Neural crest cell (in vitro differentiated cells): ENCODE data around the gene COX11. TPM values are rescaled to one million over a fixed set of nuclear protein-coding genes. Genes with fewer than 3 reads are reported as not detected.

ENCODE experiments used
- DNase-seq: peaks from one replicate; pipeline ENCODE4 v3.0.0; 2021; ENCODE audit warnings: low read depth, mixed read lengths, low spot score
- H3K27ac Mint-ChIP-seq: one replicate; pipeline ENCODE4 v1.8.0; 2021; ENCODE audit warnings: mild to moderate bottlenecking, mixed read lengths; ENCODE audit not compliant: unreplicated experiment
- H3K27me3 Mint-ChIP-seq: 2 replicates; pipeline ENCODE4 v1.8.0; 2021; ENCODE audit warnings: low read depth, mild to moderate bottlenecking, mixed read lengths
- H3K36me3 Mint-ChIP-seq: 2 replicates; pipeline ENCODE4 v1.8.0; 2021; ENCODE audit warnings: low read depth, mild to moderate bottlenecking, mixed read lengths
- H3K4me1 Mint-ChIP-seq: 2 replicates; pipeline ENCODE4 v1.8.0; 2021; ENCODE audit warnings: mixed read lengths
- H3K4me3 Mint-ChIP-seq: one replicate; pipeline ENCODE4 v1.8.0; 2021; ENCODE audit warnings: mild to moderate bottlenecking, mixed read lengths
- H3K9me3 Mint-ChIP-seq: 2 replicates; pipeline ENCODE4 v1.8.0; 2021; ENCODE audit warnings: mixed read lengths
- total RNA-seq: library from RNA; stranded (reverse); gene quantifications from 2 replicates; pipeline ENCODE4 v1.2.1, GENCODE V29; 2021
- TF ChIP-seq, protein P1 (sequence below): fragments of 200-600 bp; sonication (generic); conservative IDR thresholded peaks from 2 replicates; pipeline ENCODE4 v1.5.0; 2021; ENCODE audit warnings: antibody characterized with exemption, mild to moderate bottlenecking

The COX11 gene
- total RNA-seq, 1 donor from 2014 or later = 73.0 TPM

DNA sequence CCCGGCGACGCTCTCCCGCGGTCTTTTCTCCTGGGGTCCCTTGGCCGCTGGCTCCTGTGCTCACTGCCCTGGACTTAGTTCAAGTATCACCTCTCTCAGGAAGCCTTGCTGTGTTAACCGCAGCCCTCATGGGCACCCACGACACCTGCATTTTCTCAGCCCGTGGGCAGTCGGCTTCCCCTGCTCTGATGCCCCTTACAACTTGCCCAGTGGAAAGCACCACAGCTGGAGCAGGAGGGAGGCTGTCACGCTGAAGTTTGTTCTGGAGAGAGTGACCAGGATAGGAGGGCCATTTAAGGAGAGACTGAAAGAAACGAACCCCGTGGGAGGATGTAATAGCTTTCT, 506 bp upstream of the COX11 start:
- H3K4me3 Mint-ChIP-seq = no peak overlapping the region
- H3K9me3 Mint-ChIP-seq = no peaks in the 10 kb centered on the region
- no peak overlapping the region for H3K27ac Mint-ChIP-seq
- peaks cover 12% of the 10 kb centered on the region for H3K36me3 Mint-ChIP-seq
- no peaks in the 10 kb centered on the region for H3K27me3 Mint-ChIP-seq
- no peak for DNase-seq
- TF ChIP-seq, protein P1, sequence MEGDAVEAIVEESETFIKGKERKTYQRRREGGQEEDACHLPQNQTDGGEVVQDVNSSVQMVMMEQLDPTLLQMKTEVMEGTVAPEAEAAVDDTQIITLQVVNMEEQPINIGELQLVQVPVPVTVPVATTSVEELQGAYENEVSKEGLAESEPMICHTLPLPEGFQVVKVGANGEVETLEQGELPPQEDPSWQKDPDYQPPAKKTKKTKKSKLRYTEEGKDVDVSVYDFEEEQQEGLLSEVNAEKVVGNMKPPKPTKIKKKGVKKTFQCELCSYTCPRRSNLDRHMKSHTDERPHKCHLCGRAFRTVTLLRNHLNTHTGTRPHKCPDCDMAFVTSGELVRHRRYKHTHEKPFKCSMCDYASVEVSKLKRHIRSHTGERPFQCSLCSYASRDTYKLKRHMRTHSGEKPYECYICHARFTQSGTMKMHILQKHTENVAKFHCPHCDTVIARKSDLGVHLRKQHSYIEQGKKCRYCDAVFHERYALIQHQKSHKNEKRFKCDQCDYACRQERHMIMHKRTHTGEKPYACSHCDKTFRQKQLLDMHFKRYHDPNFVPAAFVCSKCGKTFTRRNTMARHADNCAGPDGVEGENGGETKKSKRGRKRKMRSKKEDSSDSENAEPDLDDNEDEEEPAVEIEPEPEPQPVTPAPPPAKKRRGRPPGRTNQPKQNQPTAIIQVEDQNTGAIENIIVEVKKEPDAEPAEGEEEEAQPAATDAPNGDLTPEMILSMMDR = no peak
- H3K4me1 Mint-ChIP-seq = peaks cover 25% of the 10 kb centered on the region

DNA sequence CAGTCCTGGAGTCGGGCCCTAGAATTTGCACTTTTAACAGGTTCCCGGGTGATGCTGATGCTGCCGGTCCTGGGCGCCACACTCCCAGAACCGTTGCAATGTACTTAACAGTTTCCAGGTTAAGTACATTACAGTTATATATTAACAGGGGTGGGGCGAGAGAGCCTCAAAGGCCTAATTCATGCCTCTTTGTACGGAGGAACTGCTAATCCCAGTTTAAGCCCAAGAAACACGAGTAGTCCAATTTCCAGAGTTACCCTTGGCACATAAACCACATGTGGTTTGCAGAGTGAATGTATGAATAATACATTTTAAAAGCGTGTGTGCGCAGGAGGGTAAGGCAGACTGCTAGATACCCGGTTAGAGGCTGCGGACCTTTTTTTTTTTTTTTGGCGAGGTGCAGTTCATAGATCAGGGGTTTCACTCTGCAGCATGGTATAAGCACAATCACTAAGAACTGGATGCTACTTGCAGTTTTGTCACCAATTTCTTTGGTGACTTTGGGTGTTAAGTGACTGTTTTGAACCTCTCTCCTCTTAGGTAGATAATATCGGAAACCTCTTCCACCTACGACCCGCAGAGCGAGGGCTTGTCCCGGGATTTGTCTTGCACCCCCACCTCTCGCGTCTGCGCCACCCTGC, 713 bp downstream of the COX11 start:
- no peak for DNase-seq
- H3K27ac Mint-ChIP-seq = no peak overlapping the region

DNA sequence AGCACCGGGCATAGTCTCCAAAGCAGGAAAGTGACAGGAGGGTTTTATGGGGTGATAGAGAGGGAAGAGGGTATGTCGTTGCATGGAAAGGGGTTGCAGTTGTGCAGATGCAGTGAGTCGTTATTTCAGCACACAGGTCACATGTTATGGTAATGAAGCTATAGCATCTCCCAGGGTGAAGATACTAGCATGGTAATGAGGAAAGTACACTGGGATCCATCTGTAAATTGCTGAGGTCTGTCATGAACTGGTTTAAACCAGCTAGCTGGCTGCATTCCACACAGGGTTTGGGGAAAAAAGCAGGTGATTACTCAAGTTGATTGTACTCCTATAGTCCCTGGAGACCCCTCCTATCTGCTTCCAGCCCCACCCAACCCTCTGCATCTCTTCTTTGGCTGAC, 11.7 kb downstream of the COX11 start:
- Mint-ChIP-seq H3K36me3 (peaks cover 25% of the 10 kb centered on the region), H3K4me1 (no peaks in the 10 kb centered on the region), H3K9me3 (no peaks in the 10 kb centered on the region), H3K27me3 (no peaks in the 10 kb centered on the region), H3K27ac (no peak overlapping the region), H3K4me3 (no peak overlapping the region)
- TF ChIP-seq, protein P1 = no peak
- no peak for DNase-seq

More for the DNA sequence above, 713 bp downstream of the COX11 start:
- Mint-ChIP-seq H3K9me3 (no peaks in the 10 kb centered on the region), H3K27me3 (no peaks in the 10 kb centered on the region), H3K4me1 (peaks cover 25% of the 10 kb centered on the region), H3K36me3 (peaks cover 11% of the 10 kb centered on the region), H3K4me3 (no peak overlapping the region)
- TF ChIP-seq, protein P1 = no peak

DNA sequence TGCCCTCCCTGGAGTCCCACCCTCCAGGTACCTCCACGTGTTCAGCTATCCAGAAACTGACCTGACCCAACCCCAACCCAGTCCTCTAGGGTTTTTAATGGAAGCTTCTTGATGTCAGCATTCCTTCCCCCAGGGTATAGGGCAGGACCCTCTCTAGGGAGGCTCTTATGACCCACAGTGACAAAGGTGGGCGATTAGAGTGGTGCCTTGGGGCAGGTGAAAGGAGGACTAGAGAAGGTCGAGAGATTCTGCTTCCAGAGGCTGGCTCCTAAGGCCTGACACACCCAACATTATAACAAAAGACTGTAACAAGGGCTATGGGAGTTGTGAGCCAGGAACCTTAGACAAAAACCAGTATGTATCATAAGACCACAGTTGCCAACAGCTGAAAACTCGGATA, 17.2 kb downstream of the COX11 start:
- H3K27ac Mint-ChIP-seq = no peak overlapping the region
- no peaks in the 10 kb centered on the region for H3K27me3 Mint-ChIP-seq
- H3K4me3 Mint-ChIP-seq = no peak overlapping the region
- DNase-seq = no peak
- TF ChIP-seq, protein P1 = no peak
- H3K4me1 Mint-ChIP-seq = no peaks in the 10 kb centered on the region
- peaks cover 25% of the 10 kb centered on the region for H3K36me3 Mint-ChIP-seq
- peaks cover 3% of the 10 kb centered on the region for H3K9me3 Mint-ChIP-seq

DNA sequence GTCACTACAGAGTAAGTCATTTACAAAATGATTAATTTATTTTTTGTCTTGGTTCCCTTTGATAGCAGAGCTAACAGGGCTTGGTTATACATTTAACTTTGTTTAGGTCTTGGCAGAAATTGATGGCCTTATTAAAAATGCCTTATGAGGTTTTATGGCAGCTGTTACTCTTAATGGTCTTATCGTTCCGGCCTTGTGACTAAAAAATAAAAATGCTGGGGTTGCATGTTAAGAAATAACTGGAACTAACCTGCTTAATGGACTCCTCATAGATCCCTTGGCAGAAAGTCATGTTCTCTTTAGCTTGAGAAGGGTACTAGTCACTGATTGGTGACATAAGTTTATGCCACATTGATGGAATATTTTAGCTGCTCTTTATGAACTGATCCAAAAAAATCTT, 18.3 kb downstream of the COX11 start:
- H3K27me3 Mint-ChIP-seq = no peaks in the 10 kb centered on the region
- no peaks in the 10 kb centered on the region for H3K4me1 Mint-ChIP-seq
- DNase-seq = no peak
- peaks cover 3% of the 10 kb centered on the region for H3K9me3 Mint-ChIP-seq
- no peak overlapping the region for H3K27ac Mint-ChIP-seq
- peaks cover 25% of the 10 kb centered on the region for H3K36me3 Mint-ChIP-seq
- H3K4me3 Mint-ChIP-seq = no peak overlapping the region
- TF ChIP-seq, protein P1 = no peak
